NB4 (cell line): ENCODE measurements around the gene GALNT18.

Experiments
- CTCF ChIP-seq: IDR thresholded peaks from one replicate; pipeline ENCODE4 v1.5.1; 2012; ENCODE audit warnings: low read depth, low read length
- MAX ChIP-seq: IDR thresholded peaks from 2 replicates; pipeline ENCODE4 v1.6.1; 2011; ENCODE audit warnings: low read depth, low read length
- MYC ChIP-seq: IDR thresholded peaks from 2 replicates; pipeline ENCODE4 v1.6.1; 2011; ENCODE audit warnings: low read depth, low read length
- POLR2A ChIP-seq: IDR thresholded peaks from 2 replicates; pipeline ENCODE4 v1.6.1; 2011; ENCODE audit warnings: mild to moderate bottlenecking; ENCODE audit not compliant: insufficient read length; ENCODE audit errors: extremely low read depth

GRCh38 chr11:11366793-11367192 is 255.0 kb downstream of the GALNT18 start:
- TF ChIP-seq CTCF (no peak), POLR2A (no peak), MYC (no peak), MAX (no peak)
